ENCODE results near the gene OPN1SW.

Gene OPN1SW

DNA sequence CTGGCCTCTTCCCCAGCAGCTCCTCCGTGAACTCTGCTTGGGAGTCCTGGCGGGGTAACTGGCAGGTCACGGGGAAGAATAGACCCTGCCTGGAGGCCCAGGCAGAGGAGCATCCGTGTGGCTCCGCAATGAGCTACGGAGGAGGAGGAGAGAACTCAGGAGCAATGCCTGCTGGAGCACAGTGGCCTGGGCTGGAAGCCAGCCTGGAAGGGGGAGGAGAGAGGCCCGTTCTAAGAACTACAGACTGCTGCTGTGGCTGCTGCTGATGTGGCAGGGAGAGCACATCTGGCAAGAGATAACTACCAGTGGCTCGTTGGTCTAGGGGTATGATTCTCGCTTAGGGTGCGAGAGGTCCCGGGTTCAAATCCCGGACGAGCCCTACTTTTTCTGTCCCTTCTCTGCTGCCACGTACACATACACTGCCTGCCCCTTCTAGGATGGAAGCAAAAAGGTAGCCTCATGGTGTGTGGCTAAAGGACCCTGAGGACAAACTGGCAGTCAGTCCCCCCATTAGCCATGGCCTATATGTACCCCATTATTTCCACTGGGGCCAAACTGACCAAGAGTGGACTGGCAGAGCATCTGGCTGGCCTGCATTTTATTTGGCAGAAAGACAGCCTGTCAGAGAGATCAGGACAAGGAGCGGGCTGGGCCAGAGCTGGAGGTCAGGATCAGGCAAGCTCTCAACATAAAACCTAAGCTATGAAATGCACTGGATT, 7.7 kb upstream of the OPN1SW start:
- no peaks in the 10 kb centered on the region for H3K4me1 ChIP-seq (ENCODE audit: control insufficient read depth, insufficient read depth, low read length, poor library complexity, severe bottlenecking)
- H3K4me3 ChIP-seq (ENCODE audit: insufficient read depth, low read depth, low read length, poor library complexity, severe bottlenecking), result no peak overlapping the region
- H3K9me3 ChIP-seq (ENCODE audit: control insufficient read depth, low read length), result no peaks in the 10 kb centered on the region
- no peaks in the 10 kb centered on the region for H3K36me3 ChIP-seq (ENCODE audit: control insufficient read depth, insufficient read depth, low read length)
- H3K27ac ChIP-seq (ENCODE audit: insufficient read depth, low read length, poor library complexity, severe bottlenecking), result no peak overlapping the region
- H3K27me3 ChIP-seq (replicated peaks; ENCODE audit: control insufficient read depth, insufficient read depth, low read length, poor library complexity, severe bottlenecking), result no peaks in the 10 kb centered on the region
- no peak for DNase-seq

DNA sequence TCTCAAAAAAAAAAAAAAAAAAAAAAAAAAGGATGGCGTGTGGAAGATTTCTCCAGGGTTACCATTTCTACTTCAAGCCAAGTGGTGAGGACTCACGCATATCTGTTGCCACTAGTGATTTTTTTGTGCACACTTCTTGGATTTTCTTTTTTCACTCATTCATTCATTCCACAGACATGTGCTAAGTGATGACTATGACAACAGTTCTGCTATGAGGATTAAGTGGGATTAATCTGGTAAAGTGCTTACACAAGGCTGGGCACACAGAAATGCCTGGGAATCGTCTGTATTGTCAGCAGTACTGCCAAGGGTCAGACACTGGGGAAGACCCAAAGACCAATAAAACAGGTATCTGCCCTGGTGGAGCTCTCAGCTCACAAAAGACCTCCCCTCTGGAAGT, 6.3 kb upstream of the OPN1SW start:
- Histone ChIP-seq H3K4me3 (ENCODE audit: insufficient read depth, low read depth, low read length, poor library complexity, severe bottlenecking) (no peak overlapping the region), H3K4me1 (ENCODE audit: control insufficient read depth, insufficient read depth, low read length, poor library complexity, severe bottlenecking) (no peaks in the 10 kb centered on the region), H3K36me3 (ENCODE audit: control insufficient read depth, insufficient read depth, low read length) (no peaks in the 10 kb centered on the region), H3K9me3 (ENCODE audit: control insufficient read depth, low read length) (no peaks in the 10 kb centered on the region), H3K27me3 (replicated peaks; ENCODE audit: control insufficient read depth, insufficient read depth, low read length, poor library complexity, severe bottlenecking) (no peaks in the 10 kb centered on the region), H3K27ac (ENCODE audit: insufficient read depth, low read length, poor library complexity, severe bottlenecking) (no peak overlapping the region)
- DNase-seq, result no peak

DNA sequence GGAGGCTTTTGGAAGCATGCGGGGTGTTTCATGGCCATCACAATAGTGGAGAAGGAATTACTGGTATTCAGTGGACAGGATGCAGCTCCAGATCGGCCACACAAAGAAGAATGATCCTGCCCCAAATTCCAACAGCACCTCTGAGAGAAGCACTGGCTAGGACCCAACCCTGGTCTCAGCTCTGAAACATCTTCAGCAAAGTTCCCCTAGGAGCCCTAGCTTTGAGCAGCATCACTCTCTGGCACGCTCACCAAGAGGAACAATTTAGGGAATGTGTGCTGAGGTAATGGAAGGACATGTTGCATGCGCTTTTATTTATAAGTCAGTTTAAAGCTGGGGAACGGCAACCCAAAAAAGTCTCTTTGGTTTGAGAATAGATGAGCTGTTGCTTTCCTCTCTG, 5.5 kb upstream of the OPN1SW start:
- Histone ChIP-seq H3K4me1 (ENCODE audit: control insufficient read depth, insufficient read depth, low read length, poor library complexity, severe bottlenecking) (no peaks in the 10 kb centered on the region), H3K9me3 (ENCODE audit: control insufficient read depth, low read length) (no peaks in the 10 kb centered on the region), H3K4me3 (ENCODE audit: insufficient read depth, low read depth, low read length, poor library complexity, severe bottlenecking) (no peak overlapping the region), H3K27ac (ENCODE audit: insufficient read depth, low read length, poor library complexity, severe bottlenecking) (no peak overlapping the region), H3K36me3 (ENCODE audit: control insufficient read depth, insufficient read depth, low read length) (no peaks in the 10 kb centered on the region), H3K27me3 (replicated peaks; ENCODE audit: control insufficient read depth, insufficient read depth, low read length, poor library complexity, severe bottlenecking) (no peaks in the 10 kb centered on the region)
- no peak for DNase-seq

DNA sequence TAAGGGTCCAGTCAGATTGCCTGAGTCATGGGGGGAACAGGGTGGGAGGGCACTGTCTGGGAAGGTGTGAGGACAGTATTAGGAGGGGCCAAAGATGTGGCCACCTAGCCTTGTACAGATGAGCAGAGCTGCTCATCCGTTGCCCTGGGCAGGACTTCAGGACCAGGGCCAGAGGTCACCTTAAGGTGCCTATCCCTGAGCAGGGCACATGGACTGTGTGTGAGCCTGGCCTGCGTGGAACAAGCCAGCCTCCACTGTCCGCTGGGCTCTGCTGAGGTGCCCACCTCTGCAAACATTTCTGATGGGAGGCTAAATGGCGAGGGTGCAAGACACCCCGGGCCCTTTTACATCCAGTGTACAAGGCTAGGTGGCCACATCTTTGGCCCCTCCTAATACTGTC, 3.4 kb upstream of the OPN1SW start:
- Histone ChIP-seq H3K27me3 (replicated peaks; ENCODE audit: control insufficient read depth, insufficient read depth, low read length, poor library complexity, severe bottlenecking) (no peaks in the 10 kb centered on the region), H3K36me3 (ENCODE audit: control insufficient read depth, insufficient read depth, low read length) (peaks cover 4% of the 10 kb centered on the region), H3K4me3 (ENCODE audit: insufficient read depth, low read depth, low read length, poor library complexity, severe bottlenecking) (no peak overlapping the region), H3K9me3 (ENCODE audit: control insufficient read depth, low read length) (no peaks in the 10 kb centered on the region), H3K27ac (ENCODE audit: insufficient read depth, low read length, poor library complexity, severe bottlenecking) (no peak overlapping the region), H3K4me1 (ENCODE audit: control insufficient read depth, insufficient read depth, low read length, poor library complexity, severe bottlenecking) (no peaks in the 10 kb centered on the region)
- no peak for DNase-seq

DNA sequence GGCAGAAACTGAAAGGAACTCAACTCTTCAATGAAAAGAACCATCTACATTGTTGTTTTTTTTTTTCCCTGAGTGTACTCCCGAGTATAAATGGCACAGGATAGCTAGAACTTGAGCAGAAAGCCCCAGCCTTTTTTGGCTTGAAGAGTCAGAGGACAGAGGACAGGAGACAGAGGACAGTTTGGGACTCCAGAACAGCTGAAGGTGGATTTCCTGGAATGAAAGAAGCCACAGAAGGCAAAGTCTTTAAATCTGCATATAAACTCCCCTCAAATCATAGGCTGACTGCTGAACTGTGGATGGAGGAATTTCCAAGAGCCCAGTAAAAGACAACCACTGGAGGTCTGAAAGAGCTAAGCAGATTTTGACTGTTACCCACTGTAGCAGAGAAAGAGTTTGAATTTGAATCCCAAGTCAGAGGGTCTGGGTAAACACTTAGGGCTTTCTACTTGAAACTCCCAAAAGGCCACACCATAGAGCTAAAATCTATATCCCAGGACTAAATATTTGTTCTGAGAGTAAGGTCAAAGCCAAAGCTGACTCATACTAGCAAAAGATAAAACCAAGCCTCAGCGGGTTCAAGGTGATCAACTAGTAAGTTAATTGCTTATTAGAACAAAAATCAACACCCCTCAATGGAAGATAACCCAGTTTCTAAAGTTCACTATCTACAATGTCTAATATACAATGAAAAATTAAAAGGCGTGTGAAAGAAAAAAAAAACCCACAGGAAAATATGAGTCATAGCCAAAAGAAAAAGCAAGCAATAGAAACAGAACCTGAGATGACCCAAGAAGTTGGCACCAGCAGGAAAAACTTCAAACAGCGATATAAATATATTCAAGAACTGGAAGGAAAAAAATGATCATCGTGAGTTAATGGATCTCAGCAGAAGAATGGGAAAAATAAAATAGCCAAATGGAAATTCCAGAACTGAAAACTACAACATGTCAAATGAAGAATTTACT, 1.8 kb upstream of the OPN1SW start:
- Histone ChIP-seq H3K4me3 (ENCODE audit: insufficient read depth, low read depth, low read length, poor library complexity, severe bottlenecking) (no peak overlapping the region), H3K4me1 (ENCODE audit: control insufficient read depth, insufficient read depth, low read length, poor library complexity, severe bottlenecking) (no peaks in the 10 kb centered on the region), H3K27me3 (replicated peaks; ENCODE audit: control insufficient read depth, insufficient read depth, low read length, poor library complexity, severe bottlenecking) (no peaks in the 10 kb centered on the region), H3K9me3 (ENCODE audit: control insufficient read depth, low read length) (no peaks in the 10 kb centered on the region), H3K27ac (ENCODE audit: insufficient read depth, low read length, poor library complexity, severe bottlenecking) (no peak overlapping the region), H3K36me3 (ENCODE audit: control insufficient read depth, insufficient read depth, low read length) (peaks cover 8% of the 10 kb centered on the region)
- DNase-seq, result no peak

DNA sequence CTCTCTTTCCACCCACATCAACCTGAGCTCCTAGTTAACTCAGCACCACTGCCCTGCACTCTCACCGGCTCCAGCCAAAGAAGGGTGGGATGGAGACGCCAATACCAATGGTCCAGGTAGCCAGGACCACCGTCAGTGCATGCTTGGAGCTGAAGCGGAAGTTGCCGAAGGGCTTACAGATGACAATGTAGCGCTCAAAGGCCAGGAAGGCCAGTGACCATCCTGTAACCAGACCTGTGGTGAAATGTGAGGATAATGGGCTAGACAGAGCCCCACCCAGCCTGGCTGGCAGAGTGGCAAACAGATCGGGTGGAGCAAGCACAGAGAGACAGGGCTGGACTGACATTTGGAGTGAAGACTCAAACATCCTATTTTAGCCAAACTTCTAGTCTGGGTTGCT, 673 bp downstream of the OPN1SW start:
- no peak overlapping the region for H3K4me3 ChIP-seq (ENCODE audit: insufficient read depth, low read depth, low read length, poor library complexity, severe bottlenecking)
- no peak overlapping the region for H3K27ac ChIP-seq (ENCODE audit: insufficient read depth, low read length, poor library complexity, severe bottlenecking)
- H3K27me3 ChIP-seq (replicated peaks; ENCODE audit: control insufficient read depth, insufficient read depth, low read length, poor library complexity, severe bottlenecking), result no peaks in the 10 kb centered on the region
- peaks cover 15% of the 10 kb centered on the region for H3K36me3 ChIP-seq (ENCODE audit: control insufficient read depth, insufficient read depth, low read length)
- no peaks in the 10 kb centered on the region for H3K9me3 ChIP-seq (ENCODE audit: control insufficient read depth, low read length)
- no peaks in the 10 kb centered on the region for H3K4me1 ChIP-seq (ENCODE audit: control insufficient read depth, insufficient read depth, low read length, poor library complexity, severe bottlenecking)
- no peak for DNase-seq

DNA sequence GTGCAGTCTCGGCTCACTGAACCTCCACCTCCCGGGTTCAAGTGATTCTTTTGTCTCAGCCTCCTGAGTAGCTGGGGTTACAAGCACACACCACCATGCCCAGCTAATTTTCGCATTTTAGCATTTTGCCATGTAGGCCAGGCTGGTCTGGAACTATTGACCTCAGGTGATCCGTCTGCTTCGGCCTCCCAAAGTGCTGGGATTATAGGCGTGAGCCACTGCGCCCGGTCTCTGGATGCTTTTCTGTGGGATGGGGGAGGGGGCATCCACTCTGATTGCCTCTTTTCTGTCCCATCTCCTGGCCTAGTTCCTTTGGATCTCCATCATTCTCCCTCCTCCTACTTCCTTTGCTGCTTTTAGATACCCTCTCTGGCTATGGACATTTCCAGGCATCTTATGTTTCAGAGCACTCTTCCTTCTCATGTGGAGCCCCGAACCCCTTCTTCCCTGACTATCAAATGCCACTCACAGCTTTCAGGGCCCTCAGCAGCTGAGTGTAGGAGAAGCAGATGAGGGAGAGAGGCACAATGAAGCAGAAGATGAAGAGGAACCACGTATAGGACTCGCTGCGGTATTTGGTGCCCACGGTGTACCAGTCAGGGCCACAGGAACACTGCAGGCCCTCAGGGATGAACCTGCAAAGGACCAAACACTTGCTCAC, 1.4 kb downstream of the OPN1SW start:
- no peak overlapping the region for H3K27ac ChIP-seq (ENCODE audit: insufficient read depth, low read length, poor library complexity, severe bottlenecking)
- H3K36me3 ChIP-seq (ENCODE audit: control insufficient read depth, insufficient read depth, low read length), result peaks cover 22% of the 10 kb centered on the region
- DNase-seq, result no peak
- no peaks in the 10 kb centered on the region for H3K9me3 ChIP-seq (ENCODE audit: control insufficient read depth, low read length)
- H3K27me3 ChIP-seq (replicated peaks; ENCODE audit: control insufficient read depth, insufficient read depth, low read length, poor library complexity, severe bottlenecking), result no peaks in the 10 kb centered on the region
- H3K4me1 ChIP-seq (ENCODE audit: control insufficient read depth, insufficient read depth, low read length, poor library complexity, severe bottlenecking), result no peaks in the 10 kb centered on the region
- H3K4me3 ChIP-seq (ENCODE audit: insufficient read depth, low read depth, low read length, poor library complexity, severe bottlenecking), result no peak overlapping the region

DNA sequence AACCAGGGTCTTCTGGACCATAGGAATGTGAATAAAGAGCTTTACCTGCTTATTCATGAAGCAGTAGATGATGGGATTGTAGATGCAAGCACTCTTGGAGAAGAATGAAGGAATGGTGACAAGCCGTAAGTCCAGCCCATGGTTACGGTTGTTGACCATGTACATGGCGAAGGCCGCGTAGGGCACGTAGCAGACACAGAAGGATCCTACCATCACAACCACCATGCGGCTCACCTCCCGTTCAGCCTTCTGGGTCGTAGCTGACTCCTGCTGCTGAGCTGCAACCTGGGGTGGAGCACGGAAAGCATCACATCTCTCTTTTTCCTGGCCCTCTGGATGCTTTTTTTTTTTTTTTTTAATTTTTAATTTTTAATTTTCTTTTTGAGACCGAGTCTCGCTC, 2.0 kb downstream of the OPN1SW start:
- Histone ChIP-seq H3K9me3 (ENCODE audit: control insufficient read depth, low read length) (no peaks in the 10 kb centered on the region), H3K27me3 (replicated peaks; ENCODE audit: control insufficient read depth, insufficient read depth, low read length, poor library complexity, severe bottlenecking) (no peaks in the 10 kb centered on the region), H3K36me3 (ENCODE audit: control insufficient read depth, insufficient read depth, low read length) (peaks cover 26% of the 10 kb centered on the region), H3K27ac (ENCODE audit: insufficient read depth, low read length, poor library complexity, severe bottlenecking) (no peak overlapping the region), H3K4me1 (ENCODE audit: control insufficient read depth, insufficient read depth, low read length, poor library complexity, severe bottlenecking) (no peaks in the 10 kb centered on the region), H3K4me3 (ENCODE audit: insufficient read depth, low read depth, low read length, poor library complexity, severe bottlenecking) (no peak overlapping the region)
- no peak for DNase-seq

DNA sequence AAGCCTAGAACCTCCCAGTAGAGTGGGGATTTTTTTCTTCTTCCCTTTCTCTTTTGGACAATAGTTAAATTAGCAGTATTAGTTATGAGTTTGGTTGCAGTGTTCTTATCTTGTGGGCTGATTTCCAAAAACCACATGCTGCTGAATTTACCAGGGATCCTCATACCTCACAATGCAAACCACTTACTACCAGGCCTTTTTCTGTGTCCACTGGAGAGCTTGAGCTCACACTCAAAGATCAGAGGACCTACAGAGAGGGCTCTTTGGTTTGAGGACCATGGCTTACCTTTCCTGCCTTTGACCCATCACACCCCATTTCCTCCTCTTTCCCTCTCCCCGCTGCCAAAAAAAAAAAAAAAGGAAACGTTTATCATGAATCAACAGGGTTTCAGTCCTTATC, 5.4 kb downstream of the OPN1SW start:
- no peaks in the 10 kb centered on the region for H3K27me3 ChIP-seq (replicated peaks; ENCODE audit: control insufficient read depth, insufficient read depth, low read length, poor library complexity, severe bottlenecking)
- no peak for DNase-seq
- H3K4me3 ChIP-seq (ENCODE audit: insufficient read depth, low read depth, low read length, poor library complexity, severe bottlenecking), result no peak overlapping the region
- H3K9me3 ChIP-seq (ENCODE audit: control insufficient read depth, low read length), result no peaks in the 10 kb centered on the region
- H3K36me3 ChIP-seq (ENCODE audit: control insufficient read depth, insufficient read depth, low read length), result peaks cover 46% of the 10 kb centered on the region
- no peaks in the 10 kb centered on the region for H3K4me1 ChIP-seq (ENCODE audit: control insufficient read depth, insufficient read depth, low read length, poor library complexity, severe bottlenecking)
- H3K27ac ChIP-seq (ENCODE audit: insufficient read depth, low read length, poor library complexity, severe bottlenecking), result no peak overlapping the region

Data from effector memory CD4-positive, alpha-beta T cell (primary cell).